HG02885 (cell line): ENCODE measurements around the gene TSPAN5.

Experiments used
- ATAC-seq: cut with Tn5 transposase; IDR thresholded peaks from one replicate; pipeline ENCODE4 v1.9.1; 2021; ENCODE audit warnings: mild to moderate bottlenecking; ENCODE audit not compliant: unreplicated experiment, poor library complexity

The TSPAN5 gene

GRCh38 chr4:98674404-98675173 lies 16.2 kb upstream of the TSPAN5 start:
- ATAC-seq, result no peak

DNA sequence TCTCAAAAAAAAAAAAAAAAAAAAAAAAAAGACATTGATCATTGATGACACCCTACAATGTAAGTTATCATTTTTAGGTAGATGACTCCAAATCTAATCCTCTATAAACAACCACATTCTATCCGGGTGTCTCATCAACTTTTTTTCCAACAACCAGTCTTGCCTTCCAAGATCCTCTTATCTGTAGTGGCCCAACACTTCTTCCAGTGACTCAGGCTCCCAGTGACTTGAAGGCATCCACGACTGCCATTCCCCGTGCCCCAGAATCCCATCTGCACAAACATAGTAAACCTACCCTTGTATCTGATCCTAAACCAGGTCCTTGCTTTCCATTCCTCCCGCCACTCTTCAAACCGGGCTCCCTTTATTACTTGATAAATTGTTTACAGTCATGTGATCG lies 15.6 kb upstream of the TSPAN5 start:
- ATAC-seq, result no peak

DNA sequence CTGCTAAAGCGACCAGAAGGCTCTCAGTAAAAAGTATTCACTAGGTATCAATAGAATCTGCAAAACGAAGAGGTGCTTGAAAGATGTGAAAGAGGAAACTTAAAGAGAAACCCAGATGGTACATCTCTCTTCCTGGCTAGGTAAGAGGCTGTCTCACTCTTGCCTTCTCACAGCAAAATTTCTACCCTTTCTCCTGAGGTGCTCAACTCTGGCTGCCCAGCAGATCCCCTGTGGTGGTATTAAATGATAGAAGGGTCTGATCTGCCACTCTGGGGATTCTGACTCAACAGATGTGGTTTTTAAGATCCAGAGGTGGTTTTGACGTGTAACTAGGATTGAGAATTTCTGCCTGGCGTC lies 14.9 kb upstream of the TSPAN5 start:
- ATAC-seq, result no peak

DNA sequence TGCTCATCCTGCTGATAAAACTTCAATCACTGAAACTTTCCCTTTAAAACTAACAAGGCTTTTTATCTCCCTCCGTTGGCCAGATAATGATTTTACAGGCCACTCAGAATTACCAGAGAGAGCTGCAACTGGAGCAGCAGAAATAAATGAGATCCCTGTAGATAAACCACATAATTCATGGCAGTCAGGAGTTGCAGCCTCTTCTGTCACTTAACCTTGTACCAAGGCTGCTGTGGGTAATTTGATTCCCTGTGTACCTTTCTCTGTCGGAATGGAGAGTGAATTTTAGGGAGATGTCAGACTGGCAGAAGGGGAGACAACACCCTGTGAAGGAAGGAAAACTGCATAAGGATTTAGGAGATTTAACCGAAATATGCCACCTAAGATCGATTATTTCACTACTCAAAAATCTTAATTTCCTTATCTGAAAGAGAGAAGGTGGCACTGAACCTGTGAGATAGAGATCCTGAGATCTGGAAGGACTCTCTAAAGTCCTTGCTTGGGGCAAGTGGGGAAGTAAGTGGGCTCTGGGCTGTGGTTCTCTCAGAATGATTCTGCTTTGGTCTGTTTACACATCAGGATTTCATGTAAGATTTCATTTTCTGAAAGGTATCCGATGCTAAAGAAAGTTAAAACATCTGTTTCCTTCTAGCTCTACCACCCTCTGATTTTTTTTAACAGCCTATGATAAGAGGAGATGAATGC lies 14.3 kb upstream of the TSPAN5 start:
- ATAC-seq, result no peak

DNA sequence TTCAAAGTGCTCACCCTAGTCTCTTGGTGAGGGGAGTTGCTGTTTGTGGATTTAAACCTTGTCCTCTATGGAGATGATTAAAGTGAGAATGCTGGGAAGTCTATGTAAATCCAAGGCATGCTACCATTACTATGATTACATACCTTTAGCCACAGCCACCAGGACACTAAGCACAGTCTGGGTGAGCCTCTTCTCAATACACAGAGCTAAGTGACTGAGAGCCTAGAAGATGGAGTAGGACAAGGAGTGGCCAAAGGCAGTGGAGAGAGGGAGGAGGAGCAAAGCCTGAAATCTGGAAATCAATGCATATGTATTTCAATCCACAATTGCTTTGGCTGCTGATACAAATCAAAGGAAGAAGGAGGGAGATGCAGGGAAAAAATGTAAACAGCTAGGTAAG lies 12.7 kb upstream of the TSPAN5 start:
- no peak for ATAC-seq

DNA sequence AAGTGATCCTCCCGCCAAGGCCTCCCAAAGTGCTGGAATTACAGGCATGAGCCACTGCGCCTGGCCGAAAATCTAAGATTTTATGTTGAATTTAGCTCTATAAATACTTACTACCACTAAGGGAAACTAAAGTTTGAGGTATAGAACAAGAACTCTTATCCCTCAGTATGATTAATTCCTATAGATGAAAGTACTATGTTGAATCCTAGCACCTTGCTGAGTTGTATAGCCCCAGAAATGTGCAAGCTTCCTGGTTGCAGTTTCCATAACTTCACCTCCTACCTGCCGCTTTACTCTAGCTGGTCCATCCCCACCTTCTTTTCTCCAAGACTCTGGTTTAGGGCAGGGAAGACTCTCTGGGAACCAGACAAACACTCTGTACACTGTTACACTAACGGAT lies 11.8 kb upstream of the TSPAN5 start:
- no peak for ATAC-seq

DNA sequence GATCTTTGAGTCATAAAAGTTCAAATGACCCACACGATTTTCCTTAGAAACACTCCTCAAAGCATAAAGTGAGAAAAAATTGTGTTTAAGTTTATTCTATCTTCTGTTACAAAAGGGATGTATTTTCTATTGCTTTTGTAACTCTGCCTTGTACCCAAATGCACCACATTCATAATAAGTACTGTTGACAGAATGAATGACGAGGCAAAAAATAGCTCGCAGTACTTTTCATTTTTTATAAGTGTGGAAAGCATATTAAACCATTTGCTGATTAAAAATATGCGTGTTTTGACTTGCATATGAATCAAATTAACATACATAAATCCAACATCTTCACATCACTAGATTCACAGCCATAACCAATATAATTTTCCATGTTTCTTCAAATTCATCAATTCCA lies 11.2 kb upstream of the TSPAN5 start:
- ATAC-seq, result no peak

DNA sequence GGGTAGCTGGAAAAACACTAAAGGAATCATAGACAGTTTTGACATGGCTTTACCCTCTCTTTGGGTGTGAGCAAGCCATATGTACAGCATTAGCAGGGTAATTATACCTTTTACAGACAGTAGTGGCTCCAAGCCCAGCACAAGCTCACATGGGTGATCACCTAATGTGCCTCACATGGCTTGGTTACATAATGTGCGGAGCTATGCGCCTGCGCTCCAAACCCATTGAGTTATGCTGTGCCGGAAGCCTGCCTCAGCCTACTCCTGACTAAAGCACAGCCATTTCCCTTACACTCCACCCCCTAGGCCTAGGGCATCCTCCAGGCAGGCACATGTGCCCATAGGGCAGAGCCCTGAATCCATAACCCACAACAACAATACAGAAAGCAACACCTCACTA lies 6.5 kb upstream of the TSPAN5 start:
- no peak for ATAC-seq

DNA sequence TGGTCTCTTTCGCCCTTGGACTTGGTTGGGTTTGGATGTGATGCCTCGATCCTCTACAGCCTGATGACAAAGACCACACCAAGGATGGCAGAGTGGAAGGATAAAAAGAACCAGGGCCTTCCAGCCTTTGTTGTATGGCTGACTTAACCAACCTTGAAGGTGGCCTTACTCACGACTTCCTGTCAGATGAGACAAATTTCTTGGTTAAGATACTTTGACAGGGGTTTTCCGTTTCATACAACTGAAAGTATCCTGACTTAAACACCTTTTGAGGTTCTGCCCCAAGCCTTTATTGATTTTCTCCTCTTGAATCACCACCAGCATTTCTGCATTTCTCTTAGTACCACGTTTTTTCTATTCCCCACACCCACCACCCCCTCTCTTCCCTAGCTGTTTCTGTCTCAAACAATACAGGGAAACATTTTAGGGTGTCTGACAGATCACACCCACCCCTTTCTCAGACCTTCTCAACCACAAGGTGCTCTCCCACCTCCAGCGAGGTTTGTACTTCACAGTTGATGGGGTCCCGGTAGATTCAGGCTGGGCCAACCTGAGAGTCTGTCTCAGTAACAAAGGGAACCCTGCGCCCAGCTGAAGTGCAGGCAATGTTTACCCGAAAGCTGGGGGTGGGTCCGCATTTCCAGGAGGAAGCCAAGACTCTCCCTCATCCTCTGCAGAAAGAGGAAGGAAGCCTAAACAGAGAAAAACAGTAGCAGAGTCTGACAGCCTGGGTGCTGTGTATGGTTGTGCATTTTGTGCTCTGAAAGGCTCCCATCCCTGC lies 5.0 kb upstream of the TSPAN5 start:
- peak; percentile 75 for ATAC-seq

DNA sequence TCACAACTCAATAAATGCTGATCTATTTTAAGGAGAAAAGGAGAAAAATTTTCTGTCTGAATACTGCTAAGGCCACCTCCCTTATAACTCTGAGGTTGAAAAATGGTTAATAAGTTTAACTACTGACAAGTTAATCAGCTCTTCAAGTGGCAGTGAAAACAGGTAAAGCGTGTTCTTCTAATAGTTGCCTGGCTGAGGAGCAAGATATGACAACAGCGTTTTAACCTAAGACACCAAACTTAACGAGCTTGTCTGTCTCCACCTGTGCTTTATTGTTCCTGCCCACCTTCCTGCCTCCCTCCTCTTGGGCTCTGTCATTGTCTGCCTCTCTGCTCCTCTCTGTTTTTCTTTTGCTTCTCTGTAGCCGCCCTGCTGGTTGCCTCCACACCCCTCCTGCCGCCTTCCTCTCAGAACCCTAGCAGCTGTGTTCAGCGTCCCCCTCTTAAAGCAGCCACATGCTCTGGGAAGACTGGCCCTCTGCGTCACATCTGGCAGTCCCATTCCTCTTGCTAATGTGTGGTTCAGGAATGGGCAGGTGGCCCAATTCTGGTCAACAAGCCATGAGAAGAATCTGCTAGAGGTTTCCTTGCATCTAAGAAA lies 4.3 kb upstream of the TSPAN5 start:
- ATAC-seq, result peak; percentile 8

DNA sequence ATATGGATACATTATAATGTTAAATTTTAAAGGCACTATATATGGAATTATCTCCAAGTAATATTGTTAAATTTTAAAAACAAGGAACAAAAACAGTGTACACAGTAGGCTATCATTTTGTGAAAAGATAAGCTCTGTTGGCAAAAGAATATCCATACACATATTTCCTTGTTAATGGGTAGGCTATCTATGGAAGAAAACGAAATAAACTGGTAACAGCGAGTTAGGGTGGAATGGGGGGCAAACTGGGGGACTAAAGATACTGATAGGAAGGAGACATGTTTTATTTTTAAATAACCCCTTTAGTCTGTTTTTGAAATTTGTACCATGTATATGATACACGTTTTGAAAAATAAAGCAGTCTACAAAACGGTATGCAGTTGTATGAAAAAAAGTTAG lies 3.6 kb upstream of the TSPAN5 start:
- ATAC-seq, result no peak

DNA sequence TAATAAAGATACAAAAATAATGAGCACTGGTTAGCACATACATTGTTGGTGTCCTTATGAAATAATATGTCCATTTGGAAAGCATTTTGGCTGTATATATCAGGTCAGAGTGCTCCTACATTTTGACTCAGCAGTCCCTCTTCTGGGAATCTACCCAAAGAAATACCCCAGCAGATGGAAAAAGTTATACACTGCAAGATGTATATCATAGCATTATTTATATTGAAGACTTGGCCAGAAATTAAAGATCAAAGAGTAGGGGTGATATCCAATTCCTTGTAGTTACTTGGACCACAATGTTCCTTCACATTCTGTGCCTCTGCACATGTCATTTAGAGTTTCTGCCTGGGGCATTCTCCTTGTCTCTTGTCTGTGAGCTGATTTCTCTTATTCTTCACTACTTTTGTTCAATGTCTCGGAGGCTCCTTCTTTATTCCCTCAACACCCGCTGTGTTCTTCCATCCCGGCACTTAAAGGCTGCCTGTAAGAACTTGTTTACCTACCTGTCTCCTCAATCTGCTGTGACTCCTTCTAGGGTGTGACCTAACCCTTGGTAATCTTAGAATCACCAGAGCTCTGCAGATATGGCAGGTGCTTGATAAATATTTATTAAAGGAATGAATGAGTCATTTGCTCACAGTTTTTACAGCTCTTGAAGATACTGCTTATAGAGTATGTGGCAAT lies 3.1 kb upstream of the TSPAN5 start:
- no peak for ATAC-seq

DNA sequence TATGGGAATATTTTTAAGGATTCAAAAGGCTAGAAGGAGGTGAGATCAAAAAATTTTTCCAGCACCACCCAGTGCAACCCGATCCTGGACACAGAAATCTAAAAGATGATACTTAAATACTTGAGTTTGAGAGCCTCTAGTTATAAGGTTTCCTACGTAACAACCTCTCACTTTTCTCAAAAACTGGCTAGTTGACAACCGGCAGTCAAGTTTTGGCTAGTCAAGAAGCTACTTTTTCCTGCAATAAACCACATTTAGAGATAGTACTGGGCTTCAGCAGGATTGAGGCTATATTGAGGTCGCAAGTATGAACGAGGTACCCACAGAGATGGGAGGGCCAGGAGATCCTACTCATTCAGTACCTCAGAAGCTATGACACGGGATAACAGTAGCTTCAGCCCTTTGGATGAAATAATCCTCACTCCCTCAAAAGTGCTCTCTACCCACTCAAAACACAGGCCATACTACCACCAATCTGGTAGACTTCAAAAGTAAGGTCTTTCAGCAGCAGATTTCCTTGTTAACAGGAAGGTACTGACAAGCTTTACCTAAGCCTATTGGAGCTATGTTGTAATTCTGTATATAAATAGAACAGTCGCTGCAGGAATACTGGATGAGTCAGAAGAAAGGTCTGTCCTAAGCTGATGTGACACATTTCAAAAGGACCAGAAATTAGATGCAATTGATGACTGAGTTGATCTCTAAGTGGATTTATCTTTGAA lies 1.5 kb upstream of the TSPAN5 start:
- no peak for ATAC-seq

DNA sequence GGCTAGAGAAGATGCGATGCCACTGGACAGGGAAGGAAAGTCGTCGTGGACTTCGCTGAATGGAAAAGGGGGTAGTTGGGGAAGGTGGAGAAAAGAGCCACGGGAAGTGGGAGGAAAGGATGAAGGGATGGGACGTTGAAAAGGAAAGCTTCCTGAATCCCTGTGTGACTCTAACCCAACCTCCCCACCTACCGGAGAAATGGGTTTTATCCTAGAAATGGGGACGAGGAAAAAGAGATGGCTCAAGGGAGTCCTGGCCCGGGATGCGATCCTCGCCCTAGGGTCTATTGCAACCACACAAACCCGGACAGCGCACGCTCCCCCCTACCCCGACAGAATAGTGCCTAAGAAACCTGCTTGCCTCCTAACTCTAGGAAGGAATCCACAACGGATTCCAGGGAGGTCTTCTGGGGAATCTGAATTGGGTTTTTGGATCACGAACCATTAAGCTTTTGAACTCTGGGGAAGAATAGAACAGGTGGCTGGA lies 738 bp upstream of the TSPAN5 start:
- ATAC-seq, result no peak

- peak; percentile 24 for ATAC-seq
Observed at GRCh38 chr4:98657531-98658286, 702 bp downstream of the TSPAN5 start.

DNA sequence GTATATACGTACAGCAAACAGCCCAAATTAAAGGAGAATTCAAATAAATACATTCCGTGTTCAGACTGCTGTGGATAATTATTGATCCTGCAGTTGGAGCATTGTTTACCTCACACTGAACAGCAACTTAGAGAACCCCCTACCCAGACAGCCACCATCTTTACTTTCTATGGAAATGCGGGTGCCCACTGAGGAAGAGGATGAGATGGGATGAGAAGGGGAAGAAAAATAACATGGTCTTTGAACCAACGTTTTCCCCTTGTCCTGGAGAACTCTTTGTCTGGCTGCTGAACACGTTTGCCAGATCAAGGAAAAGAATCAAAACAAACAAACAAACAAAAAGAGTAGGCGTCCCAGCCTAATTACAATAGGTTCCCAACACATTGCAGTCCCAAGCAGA lies 1.5 kb downstream of the TSPAN5 start:
- ATAC-seq, result no peak

GRCh38 chr4:98656443-98656842 lies 2.0 kb downstream of the TSPAN5 start:
- no peak for ATAC-seq

GRCh38 chr4:98653890-98654867 lies 4.2 kb downstream of the TSPAN5 start:
- ATAC-seq, result no peak
